ENCODE data around the gene TRA2A. TPM values are rescaled to one million over a fixed set of nuclear protein-coding genes. Genes with fewer than 3 reads are reported as not detected.

TRA2A gene
- total and polyA plus RNA-seq, 9 of the 15 experiments (the other 6 are each of a cell fraction or from before 2014, with no cell fraction given) = 22.7 to 210 (median 73.9) TPM

- TF ChIP-seq BRF2 (IDR thresholded peaks at IDR 0.05; ENCODE audit: borderline replicate concordance, insufficient read depth, insufficient read length) (no peak), ARID1B (IDR thresholded peaks at IDR 0.05) (peak; percentile 84), ID3 (CRISPR knock-in tag; IDR thresholded peaks at IDR 0.05) (no peak), ID3 (tag; IDR thresholded peaks at IDR 0.05) (peak; percentile 82; the same call in 1 of the 2 replicates), RAD21 (CRISPR knock-in tag; conservative IDR thresholded peaks at IDR 0.05 in 1 of 2, IDR thresholded peaks at IDR 0.05 in 1 of 2) (peak in 1 of 2 experiments; percentile 28; a peak in 2 of 4 replicates), KAT2B (IDR thresholded peaks at IDR 0.05; ENCODE audit: low read depth, low read length) (no peak), ZBTB9 (CRISPR knock-in tag; IDR thresholded peaks at IDR 0.05) (no peak), THAP7 (CRISPR knock-in tag; IDR thresholded peaks at IDR 0.05) (no peak), MCM5 (IDR thresholded peaks at IDR 0.05; ENCODE audit: low read depth) (no peak), HDAC2 (IDR thresholded peaks at IDR 0.05) (peak; percentile 100), NCOR1 (IDR thresholded peaks at IDR 0.05) (peak; percentile 81), ZNF143 (CRISPR knock-in tag; IDR thresholded peaks at IDR 0.05) (no peak), BRCA1 (IDR thresholded peaks at IDR 0.05) (no peak), BRCA1 (CRISPR knock-in tag; IDR thresholded peaks at IDR 0.05) (no peak), BRD9 (IDR thresholded peaks at IDR 0.05; ENCODE audit: low read depth, partially characterized antibody) (peak; percentile 93), KLF13 (tag; IDR thresholded peaks at IDR 0.05; ENCODE audit: borderline replicate concordance, low read depth) (no peak), TSC22D4 (tag; IDR thresholded peaks at IDR 0.05) (no peak), ZNF644 (tag; IDR thresholded peaks at IDR 0.05; ENCODE audit: low read depth) (no peak), CBX1 (IDR thresholded peaks at IDR 0.05; ENCODE audit: low read depth) (peak; percentile 66; the same call in 1 of the 2 replicates), NCOA4 (IDR thresholded peaks at IDR 0.05; ENCODE audit: partially characterized antibody) (no peak), ASH1L (IDR thresholded peaks at IDR 0.05; ENCODE audit: borderline replicate concordance, low read depth, partially characterized antibody) (peak; percentile 58), ZNF584 (CRISPR knock-in tag; IDR thresholded peaks at IDR 0.05; ENCODE audit: low read depth) (0 out of 2 replicates have a peak, but pooled peaks have one; percentile 49), MLLT1 (IDR thresholded peaks at IDR 0.05) (peak; percentile 92), RBM25 (IDR thresholded peaks at IDR 0.05; ENCODE audit: low read depth, low read length, severe bottlenecking) (no peak)
Measured at GRCh38 chr7:23470330-23471105, 61.3 kb downstream of the TRA2A start, which contains the start of gene IGF2BP3 (continued).

Data from K562 (cell line).